ENCODE data around the gene BMP7.

DNA sequence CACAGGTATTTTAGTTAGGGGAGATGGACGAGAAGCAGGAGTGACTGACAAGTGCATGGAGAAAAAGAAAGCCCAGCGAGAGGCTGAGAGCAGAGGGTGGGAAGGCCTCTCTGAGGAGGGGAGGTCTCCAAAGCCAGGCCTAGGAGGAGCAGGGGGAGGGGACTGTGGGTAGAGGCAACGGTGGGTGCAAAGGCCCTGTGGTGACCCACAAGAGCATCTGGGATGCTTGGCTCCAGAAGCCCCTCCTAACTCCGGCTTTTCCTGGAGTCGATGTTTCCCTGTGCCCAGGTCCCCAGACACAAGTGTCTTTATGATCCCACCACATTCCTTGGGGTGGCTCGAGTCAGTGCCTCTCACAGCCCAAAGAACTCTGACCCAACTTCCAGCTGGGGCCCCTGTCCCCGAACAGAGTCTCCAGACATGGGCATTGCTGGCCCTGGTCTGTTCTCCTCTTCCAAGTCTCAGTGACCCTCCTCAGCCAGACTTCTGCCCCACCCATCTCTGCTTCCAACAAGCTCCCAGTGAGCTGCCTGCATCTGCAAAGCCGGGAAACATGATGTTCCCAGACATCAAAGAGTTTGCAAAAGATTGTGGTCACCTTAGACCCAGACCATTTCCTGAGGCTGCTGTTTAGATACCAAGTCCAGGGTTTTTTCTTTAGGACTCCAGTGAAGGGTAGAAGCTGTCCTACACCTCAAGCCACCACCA lies 11.1 kb upstream of the BMP7 start:
- TF ChIP-seq, protein P1, sequence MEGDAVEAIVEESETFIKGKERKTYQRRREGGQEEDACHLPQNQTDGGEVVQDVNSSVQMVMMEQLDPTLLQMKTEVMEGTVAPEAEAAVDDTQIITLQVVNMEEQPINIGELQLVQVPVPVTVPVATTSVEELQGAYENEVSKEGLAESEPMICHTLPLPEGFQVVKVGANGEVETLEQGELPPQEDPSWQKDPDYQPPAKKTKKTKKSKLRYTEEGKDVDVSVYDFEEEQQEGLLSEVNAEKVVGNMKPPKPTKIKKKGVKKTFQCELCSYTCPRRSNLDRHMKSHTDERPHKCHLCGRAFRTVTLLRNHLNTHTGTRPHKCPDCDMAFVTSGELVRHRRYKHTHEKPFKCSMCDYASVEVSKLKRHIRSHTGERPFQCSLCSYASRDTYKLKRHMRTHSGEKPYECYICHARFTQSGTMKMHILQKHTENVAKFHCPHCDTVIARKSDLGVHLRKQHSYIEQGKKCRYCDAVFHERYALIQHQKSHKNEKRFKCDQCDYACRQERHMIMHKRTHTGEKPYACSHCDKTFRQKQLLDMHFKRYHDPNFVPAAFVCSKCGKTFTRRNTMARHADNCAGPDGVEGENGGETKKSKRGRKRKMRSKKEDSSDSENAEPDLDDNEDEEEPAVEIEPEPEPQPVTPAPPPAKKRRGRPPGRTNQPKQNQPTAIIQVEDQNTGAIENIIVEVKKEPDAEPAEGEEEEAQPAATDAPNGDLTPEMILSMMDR (IDR thresholded peaks at IDR 0.05 in 8 of 11, conservative IDR thresholded peaks at IDR 0.05 in 3 of 11): no peak
- TF ChIP-seq POLR2A (IDR thresholded peaks at IDR 0.05): no peak
- TF ChIP-seq POLR2AphosphoS5 (IDR thresholded peaks at IDR 0.05): no peak

Measured in spleen (tissue), 7 donors.